GM21619 (cell line): ENCODE results near the gene CFAP46.
"Not testable (repeated sequence)": the region's sequence is repeated elsewhere in the genome, so short reads cannot be mapped to it uniquely, and the experiment has no call there.

ENCODE experiments used
- ATAC-seq: cut with Tn5 transposase; IDR thresholded peaks from one replicate; pipeline ENCODE4 v1.9.1; 2021; ENCODE audit not compliant: unreplicated experiment

Gene CFAP46

GRCh38 chr10:132929480-132929879 is 12.9 kb downstream of the CFAP46 start:
- ATAC-seq: no peak

DNA sequence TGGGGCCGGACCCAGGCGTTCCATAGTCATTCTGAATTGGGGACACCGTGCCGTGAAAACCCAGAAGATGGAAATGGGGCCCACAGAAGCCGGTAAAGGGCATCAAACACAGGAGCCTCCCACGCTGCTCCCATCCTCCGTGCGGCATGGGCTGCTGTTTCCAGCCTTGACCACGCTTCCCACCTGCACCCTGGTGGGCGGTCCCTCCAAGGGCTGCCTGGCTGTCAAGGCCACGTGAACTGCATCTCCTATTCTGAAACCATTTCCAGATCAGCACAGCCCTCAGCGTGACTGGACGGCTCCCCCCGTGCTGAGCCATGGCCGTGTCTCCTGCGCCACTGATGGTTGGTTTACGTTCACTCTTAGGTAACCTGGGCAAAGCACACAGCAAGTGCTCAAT is 14.1 kb downstream of the CFAP46 start:
- ATAC-seq: no peak

GRCh38 chr10:132927824-132928223 is 14.5 kb downstream of the CFAP46 start:
- ATAC-seq: no peak

DNA sequence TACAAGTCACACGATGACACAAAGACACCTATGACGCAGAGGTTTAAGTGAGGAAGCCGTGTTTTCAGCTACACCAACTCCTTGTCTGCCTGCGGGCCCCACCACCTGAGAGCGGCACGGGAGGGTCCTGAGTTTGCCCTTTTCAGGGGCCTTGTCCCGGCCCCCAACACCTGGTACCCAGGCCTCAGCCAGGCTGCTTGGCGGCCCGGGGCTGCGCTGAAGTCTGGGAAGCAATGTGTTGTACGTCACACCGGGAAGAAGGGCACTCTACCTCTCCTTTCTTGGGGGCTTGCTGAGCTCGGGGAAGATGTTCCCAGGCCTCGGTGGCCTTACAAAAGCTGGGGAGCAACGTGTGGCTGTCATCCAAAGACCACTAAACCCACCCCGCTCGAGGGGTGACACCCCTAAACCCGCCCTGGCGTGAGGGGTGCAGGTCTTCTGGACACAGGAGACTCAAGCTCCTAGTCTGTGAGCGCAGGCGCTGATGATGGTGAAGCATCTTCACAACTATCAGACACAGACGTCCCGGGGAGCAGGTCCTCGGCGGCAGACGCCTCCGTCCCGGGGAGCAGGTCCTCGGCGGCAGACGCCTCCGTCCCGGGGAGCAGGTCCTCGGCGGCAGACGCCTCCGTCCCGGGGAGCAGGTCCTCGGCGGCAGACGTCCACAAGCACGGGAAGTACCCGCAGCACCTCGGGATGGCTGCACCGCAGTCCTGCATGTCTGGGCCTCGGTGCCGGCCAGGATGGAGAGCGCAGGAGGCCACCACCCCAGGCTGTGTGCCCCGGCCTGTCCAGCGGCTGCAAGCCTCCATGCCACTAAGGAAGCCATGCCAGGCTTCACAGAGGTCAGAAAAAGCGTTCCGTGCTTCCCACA is 15.4 kb downstream of the CFAP46 start:
- ATAC-seq: no peak

- no peak for ATAC-seq
These were observed 16.3 kb downstream of the CFAP46 start for GRCh38 chr10:132926070-132926469.

DNA sequence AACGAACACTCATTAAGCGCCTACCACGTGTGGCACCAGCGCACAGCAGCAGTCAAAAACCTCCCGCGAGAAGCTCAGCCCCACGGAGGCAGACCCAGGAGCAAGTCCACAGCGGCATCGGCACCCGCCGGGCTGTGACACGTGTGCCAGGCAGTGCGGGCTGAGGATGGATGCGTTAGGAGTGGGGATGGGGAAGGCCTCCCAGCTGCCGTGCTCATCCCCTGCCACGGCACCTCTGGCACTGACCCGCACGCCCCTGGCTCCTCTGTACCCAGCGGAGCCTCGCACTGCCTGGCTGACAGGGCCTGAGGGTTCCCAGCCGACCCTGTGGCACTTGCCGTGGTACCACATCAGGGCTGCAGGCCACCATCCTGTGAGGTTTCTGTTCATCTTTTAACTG is 16.8 kb downstream of the CFAP46 start:
- no peak for ATAC-seq

DNA sequence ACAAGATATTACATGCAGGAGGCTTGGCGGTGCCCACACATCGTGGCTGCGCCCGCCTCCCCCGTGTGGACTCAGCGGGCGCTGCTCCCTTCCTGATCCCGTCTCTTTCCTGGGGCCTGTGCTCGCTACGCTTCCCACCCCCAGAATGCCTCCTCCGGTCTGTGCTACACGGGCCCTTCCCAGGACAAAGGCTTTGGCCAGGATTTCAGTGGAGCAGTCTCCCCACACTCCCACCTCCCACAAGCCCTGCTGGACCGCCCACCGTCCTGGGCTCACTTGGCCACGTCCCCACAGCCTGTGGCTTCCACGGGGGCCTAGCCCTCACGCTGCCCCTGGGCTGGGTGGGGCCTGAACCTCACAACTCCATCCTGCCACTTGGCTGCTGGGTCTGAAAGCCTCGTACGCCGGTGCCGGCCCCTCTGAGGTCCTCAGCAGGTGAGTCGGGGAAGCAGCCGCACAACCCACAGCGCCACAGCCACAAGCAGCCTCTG is 17.3 kb downstream of the CFAP46 start:
- ATAC-seq: no peak

DNA sequence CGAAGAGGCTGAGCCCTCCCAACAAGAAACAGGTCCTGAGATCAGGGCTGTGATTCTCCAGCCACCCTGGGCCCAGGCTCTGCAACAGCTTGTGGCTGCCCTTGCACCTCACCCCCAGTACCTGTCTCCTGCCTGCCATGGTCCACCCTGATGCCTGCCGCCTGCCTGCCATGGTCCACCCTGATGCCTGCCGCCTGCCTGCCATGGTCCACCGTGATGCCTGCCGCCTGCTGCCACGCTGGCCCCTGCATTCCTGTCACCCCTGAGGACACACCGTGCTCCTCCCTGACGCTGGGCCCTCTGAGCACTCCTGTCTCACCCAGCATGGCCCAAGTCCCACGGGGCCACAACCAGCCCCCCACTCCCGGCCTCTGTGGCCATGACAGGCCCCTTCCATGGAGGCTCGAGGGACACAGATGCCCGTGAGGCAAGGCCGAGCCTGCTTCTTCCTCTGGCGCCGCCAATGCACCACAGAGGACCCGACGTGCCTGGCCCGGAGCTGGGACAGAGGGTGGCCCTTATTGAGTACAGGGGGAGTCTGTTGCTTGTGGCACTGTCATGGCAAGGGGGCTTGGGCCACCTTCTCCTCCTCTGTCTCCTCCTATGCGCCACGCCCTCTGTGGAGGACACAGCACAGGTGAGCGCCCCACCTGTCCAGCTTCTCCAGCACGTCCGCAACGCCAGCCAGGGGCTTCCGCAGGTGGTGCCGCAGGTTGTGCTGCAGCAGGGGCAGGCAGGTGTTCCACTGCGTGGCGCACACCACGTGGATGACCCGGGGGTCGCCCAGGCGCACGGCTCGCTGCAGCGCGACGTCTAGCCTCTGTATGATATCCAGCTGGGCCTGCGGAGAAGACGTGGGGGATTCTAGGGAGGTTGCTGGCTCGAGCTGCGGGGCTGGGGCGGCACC is 18.1 kb downstream of the CFAP46 start:
- no peak for ATAC-seq

DNA sequence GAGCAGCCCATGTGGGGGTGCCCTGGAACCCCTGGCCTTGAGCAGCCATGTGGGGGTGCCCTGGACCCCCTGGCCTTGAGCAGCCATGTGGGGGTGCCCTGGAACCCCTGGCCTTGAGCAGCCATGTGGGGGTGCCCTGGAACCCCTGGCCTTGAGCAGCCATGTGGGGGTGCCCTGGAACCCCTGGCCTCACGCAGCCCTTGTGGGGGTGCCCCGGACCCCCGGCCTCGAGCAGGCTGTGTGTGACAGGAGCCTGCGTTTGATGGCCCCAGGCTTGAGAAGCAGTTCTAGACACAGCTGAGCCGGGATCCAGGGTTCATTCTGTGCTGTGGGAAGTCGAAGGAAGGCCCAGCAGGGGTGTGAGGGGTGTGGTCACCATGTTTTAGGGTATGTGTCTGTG is 19.0 kb downstream of the CFAP46 start:
- ATAC-seq: not testable (repeated sequence)

- ATAC-seq: no peak
These were observed 19.5 kb downstream of the CFAP46 start for GRCh38 chr10:132922872-132923271.

GRCh38 chr10:132921818-132922807 is 20.3 kb downstream of the CFAP46 start:
- ATAC-seq: no peak

DNA sequence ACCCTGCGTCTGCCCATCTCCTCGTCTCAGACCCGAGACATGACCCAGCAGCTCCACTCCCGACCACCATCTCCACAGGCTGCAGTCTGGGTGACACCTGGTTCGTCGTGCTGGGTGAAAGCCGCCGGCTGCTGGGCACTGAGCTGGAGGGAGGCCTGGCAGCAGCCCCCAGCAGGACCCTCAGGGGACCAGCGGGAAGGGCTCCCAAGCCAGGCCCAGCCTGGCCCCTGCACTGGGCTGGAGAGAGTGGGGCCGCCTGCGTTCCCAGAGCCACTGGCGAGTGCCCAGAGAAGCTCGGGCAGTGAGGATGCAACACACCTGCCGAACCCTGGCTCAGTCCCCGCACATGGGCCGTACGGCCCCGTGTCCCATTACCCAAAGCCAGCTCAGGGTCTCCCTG is 21.3 kb downstream of the CFAP46 start:
- ATAC-seq: no peak

DNA sequence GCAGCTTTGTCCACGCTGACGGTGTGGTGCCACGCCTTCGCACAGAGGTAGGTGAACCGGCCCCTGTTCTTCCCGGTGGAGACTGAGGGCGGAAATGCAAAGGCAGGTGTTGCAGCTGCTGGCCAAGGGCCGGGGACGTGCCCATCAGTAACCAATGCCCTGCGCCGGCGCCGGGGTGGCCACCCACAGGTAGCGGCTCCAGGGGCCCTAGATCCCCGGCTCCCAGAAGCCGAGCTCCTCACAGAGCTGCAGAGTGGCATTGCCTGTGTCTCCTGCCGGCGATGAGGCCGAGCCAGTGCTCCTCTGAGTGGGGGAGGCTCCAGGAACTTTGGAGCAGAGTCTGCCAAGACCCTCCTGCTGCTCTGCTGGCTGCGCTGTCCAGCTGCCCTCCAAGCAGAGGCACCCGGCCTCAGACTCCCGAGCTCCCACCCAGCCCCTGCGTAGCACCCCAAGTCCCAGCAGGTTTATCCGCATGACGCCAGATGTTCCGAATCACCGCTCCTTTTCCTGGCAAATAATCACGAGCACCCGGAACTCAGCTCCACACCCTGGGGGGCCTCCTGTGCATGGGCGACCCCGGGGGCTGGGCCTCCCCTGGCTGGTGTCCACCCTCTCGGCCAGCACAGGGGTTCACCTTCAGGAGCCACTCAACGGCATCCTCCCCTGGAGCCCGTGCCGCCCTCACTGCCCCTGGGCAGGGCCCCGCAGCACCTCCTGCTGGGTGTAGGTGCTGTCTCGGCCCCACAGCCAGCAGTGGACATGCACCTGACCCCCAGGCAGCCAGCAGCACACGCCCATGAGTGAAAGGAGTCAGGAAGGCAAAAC is 22.1 kb downstream of the CFAP46 start:
- ATAC-seq: no peak

DNA sequence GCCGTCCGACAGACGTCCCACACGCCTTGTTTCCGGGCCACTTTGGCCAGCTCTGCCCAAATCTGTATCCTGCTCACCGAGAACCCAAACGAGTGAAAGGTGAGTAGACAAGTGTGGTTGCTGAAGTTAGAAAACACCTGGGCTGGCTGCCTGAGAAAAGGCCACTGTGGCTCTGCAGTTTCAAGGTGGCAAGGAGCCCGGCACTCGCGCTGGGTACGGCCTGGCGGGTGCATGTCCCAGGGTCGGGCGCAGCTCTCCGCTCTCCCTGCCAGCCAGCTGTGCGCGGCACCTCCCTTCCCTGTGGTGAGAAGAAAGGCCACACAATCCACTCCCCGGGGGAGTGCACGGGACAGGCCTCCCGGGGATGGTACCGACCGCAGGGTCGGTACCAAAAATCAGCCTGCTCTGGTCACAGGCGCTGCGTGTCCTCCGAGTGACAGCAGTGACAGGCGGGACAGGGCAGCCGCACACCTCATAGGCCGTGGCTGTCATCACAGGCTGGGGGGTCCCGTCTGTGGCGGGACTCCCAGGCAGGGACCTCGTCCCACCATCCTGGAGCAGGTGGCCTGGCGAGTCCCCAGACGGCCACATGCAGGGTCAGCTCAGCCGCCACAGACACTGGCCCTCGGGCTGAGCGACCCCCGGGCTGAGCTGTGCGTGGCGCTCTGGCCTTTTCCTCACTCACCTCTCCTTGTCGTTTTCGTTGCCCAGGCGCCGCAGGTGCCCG is 22.8 kb downstream of the CFAP46 start:
- ATAC-seq: no peak

DNA sequence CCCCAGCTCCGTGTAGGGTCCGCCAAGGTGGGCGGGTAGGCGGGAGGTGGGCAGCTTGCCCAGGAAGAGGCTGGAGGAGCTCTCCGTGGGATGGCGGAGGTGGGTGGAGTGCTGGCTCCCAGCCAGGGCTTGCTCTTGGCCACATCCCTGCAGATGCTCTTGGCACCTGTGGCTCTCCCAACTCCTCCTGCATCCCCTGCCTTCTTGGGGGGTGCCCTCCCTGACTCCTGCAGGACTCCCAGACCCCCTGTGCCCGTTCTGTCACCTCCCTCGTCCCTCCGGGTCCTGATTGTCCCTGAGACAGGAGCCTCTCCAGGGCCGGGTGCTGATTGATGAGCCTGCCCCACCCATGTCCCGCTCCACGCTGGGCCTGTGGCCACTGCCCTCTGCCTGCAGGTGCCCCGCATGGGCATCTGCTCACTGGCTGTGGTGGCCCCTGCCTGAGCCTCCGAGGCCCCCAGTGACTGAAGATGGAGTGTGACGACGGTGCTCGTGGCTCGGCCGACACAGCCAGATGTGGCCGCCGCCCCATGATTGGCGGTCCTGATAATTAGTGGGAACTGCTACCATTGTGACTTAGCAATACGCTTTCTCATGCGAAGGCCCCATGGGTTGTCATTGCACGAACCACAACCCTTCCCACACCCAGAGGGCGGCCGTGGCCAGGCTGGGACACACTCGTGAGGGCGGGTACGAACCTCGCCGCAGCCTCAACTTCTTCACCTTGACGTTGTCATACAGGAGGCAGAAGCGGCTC is 23.6 kb downstream of the CFAP46 start:
- ATAC-seq: no peak

DNA sequence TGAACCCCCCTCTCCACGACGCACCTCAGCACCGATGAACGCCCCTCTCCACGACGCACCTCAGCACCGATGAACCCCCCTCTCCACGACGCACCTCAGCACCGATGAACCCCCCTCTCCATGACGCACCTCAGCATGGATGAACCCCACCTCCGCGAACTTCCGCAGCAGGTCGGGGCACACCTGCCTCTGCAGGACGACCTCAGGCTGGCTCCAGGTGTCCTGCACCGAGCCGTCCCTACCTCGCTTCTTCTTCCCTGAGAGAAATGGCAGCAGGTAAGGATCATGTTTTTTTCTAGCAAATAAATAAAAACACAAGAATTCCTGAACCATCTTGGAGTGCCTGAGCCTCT is 24.1 kb downstream of the CFAP46 start:
- no peak for ATAC-seq

DNA sequence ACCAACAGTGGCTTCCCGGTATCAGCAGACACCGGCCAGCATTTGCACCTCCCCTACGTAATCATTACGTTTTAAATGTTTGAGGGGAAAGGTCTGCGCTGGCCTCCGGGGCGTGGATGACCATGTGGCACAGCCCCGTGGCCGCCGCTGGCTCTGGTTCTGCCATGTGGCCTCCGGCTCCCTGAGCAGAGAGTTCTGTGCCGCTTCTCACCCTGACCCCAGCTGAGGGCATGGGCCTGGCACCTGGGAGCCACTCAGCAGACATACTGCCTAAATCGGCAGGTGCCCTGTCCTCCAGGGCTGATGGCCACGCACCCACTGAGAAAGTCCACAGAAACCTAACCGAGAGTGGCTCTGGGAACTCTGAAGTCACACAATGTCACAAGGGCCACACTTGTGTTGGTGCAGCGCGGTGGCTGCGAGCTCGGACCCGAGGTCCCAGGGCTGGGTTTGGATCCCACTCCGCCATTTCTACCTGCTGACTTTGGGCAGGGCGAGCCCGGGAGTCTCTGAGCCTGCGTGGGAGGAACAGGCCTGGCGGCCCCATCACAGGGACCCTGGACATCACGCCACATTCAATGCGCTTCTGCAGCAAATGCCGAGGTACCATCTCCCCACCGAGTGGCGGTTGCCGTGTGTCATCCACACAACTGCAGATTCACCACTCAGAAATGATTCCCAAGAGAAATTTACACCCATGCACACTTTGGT is 25.3 kb downstream of the CFAP46 start:
- ATAC-seq: no peak

DNA sequence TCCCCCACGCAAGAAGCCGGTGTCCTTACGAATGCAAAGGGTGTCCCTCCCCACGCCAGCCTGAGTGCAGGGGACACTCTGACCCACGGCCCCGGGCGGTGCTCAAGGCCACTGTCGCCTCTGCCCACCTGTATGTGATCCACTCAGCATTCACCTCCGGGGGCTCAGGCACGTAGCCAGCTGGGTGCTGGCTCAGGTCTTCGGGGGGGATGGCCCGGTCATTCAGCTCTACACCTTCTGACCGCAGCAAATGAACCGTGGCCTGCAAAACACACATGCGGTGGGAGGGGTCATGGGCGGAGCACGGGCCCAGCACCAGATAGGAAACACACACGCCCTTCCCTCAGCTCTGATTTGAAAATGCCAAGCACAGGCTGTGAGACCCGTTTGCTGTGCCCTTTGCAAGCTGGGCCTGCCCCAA is 25.9 kb downstream of the CFAP46 start:
- ATAC-seq: no peak
